Smooth muscle cell (in vitro differentiated cells): Measurements from ENCODE around the gene UFL1. TPM values are rescaled to one million over a fixed set of nuclear protein-coding genes. Genes with fewer than 3 reads are reported as not detected.

Experiments
- DNase-seq: peaks from one replicate; lab custom pipeline; 2025; ENCODE audit not compliant: unreplicated experiment; lab: John Stamatoyannopoulos, UW
- H2AFZ ChIP-seq: fragments of 200-600 bp; sonication (generic); 2 replicates; pipeline ENCODE4 v1.6.0; 2016; ENCODE audit warnings: antibody characterized with exemption, low read depth, mild to moderate bottlenecking
- H3F3A ChIP-seq: fragments of 200-600 bp; sonication (generic); 2 replicates; pipeline ENCODE4 v1.6.0; 2017; ENCODE audit warnings: antibody characterized with exemption, low read depth
- H3K27ac ChIP-seq: fragments of 200-600 bp; sonication (generic); 2 replicates; pipeline ENCODE4 v1.5.1; 2016; ENCODE audit warnings: low read depth, mild to moderate bottlenecking
- H3K27me3 ChIP-seq: fragments of 200-600 bp; sonication (generic); 2 replicates; pipeline ENCODE4 v1.6.1; 2016; ENCODE audit warnings: low read depth, mild to moderate bottlenecking
- H3K36me3 ChIP-seq: fragments of 200-600 bp; sonication (generic); 2 replicates; pipeline ENCODE4 v1.5.1; 2016; ENCODE audit warnings: low read depth
- H3K4me1 ChIP-seq: fragments of 200-600 bp; sonication (generic); 2 replicates; pipeline ENCODE4 v1.5.1; 2016; ENCODE audit warnings: low read depth
- H3K4me2 ChIP-seq: fragments of 200-600 bp; sonication (generic); 2 replicates; pipeline ENCODE4 v1.6.0; 2016; ENCODE audit warnings: mild to moderate bottlenecking
- H3K4me3 ChIP-seq: fragments of 200-600 bp; sonication (generic); 2 replicates; pipeline ENCODE4 v1.5.1; 2016; ENCODE audit warnings: mild to moderate bottlenecking
- H3K79me2 ChIP-seq: fragments of 200-600 bp; sonication (generic); 2 replicates; pipeline ENCODE4 v1.6.0; 2016; ENCODE audit warnings: low read depth, mild to moderate bottlenecking
- H3K9ac ChIP-seq: fragments of 200-600 bp; sonication (generic); 2 replicates; pipeline ENCODE4 v1.6.0; 2016; ENCODE audit warnings: low read depth
- H3K9me3 ChIP-seq: fragments of 200-600 bp; sonication (generic); replicated peaks from 2 replicates; pipeline ENCODE4 v1.5.1; 2016; ENCODE audit warnings: low read depth
- H4K20me1 ChIP-seq: fragments of 200-600 bp; sonication (generic); 2 replicates; pipeline ENCODE4 v1.6.0; 2016; ENCODE audit warnings: low read depth
- WGBS: methylation state at CpG from one replicate; pipeline ENCODE4 v1.1.7; 2016; ENCODE audit warnings: low lambda C conversion rate; 5-methylcytosine and 5-hydroxymethylcytosine counted together
- polyA plus RNA-seq: library from polyadenylated mRNA; unstranded; fragments of >200 nt; fragmentation: Nextera tagmentation; extraction: Ambion mirVana; gene quantifications from 2 replicates; pipeline ENCODE4 v1.2.1, GENCODE V29; 2016
- total RNA-seq: library from RNA; depleted of rRNA; stranded (reverse); fragments of >200 nt; gene quantifications from 2 replicates; pipeline ENCODE4 v1.2.3, GENCODE V29; 2014
- TF ChIP-seq, protein P1 (sequence below): fragments of 200-600 bp; sonication (generic); IDR thresholded peaks from 2 replicates; pipeline ENCODE4 v1.5.1; 2017; ENCODE audit warnings: borderline replicate concordance, mild to moderate bottlenecking, antibody characterized with exemption; ENCODE audit not compliant: insufficient read depth, poor library complexity, severe bottlenecking

Gene UFL1
- total and polyA plus RNA-seq, 2 experiments from 2014 or later, result 19.2 to 41.2 TPM

DNA sequence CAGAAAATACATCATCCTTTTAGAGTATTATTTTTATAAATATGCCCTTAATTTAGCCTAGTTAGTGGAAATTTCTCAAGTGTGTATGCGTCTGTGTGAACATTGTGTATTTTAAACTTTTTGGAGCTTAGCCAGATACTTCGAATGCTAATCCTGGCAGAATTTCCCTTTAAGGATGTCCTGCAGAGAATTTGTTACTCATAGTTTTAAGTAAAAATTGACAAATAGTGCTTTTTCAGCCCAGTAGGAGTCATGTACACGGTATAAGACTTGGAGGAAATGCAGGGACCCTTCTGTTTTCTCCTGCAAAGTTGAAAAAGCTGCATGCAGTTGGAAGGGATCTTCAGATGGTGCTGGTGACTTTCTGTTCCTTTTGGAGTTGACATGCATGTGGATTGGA, 41.3 kb downstream of the UFL1 start, which contains the start of gene FHL5:
FHL5 (plus strand) TSS at position 243 of the 400 bp plus-strand sequence. CDS start 40,486 bp downstream, outside the sequence.
- TF ChIP-seq, protein P1, sequence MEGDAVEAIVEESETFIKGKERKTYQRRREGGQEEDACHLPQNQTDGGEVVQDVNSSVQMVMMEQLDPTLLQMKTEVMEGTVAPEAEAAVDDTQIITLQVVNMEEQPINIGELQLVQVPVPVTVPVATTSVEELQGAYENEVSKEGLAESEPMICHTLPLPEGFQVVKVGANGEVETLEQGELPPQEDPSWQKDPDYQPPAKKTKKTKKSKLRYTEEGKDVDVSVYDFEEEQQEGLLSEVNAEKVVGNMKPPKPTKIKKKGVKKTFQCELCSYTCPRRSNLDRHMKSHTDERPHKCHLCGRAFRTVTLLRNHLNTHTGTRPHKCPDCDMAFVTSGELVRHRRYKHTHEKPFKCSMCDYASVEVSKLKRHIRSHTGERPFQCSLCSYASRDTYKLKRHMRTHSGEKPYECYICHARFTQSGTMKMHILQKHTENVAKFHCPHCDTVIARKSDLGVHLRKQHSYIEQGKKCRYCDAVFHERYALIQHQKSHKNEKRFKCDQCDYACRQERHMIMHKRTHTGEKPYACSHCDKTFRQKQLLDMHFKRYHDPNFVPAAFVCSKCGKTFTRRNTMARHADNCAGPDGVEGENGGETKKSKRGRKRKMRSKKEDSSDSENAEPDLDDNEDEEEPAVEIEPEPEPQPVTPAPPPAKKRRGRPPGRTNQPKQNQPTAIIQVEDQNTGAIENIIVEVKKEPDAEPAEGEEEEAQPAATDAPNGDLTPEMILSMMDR, result no peak
- Histone ChIP-seq H3K36me3 (no peaks in the 10 kb centered on the region), H2AFZ (peak within 1 kb of the TSS; percentile 28), H3K9ac (no peak within 1 kb of the TSS), H3K4me1 (no peaks in the 10 kb centered on the region), H3K27me3 (no peaks in the 10 kb centered on the region), H3K27ac (no peak within 1 kb of the TSS), H4K20me1 (no peaks in the 10 kb centered on the region), H3K79me2 (no peaks in the 10 kb centered on the region), H3K4me2 (peak within 1 kb of the TSS; percentile 7), H3K4me3 (no peak within 1 kb of the TSS), H3K9me3 (no peaks in the 10 kb centered on the region), H3F3A (no peaks in the 10 kb centered on the region)
- DNase-seq, result no peak
- WGBS, result 50% methylated on average over 3 of the region's 3 CpGs

DNA sequence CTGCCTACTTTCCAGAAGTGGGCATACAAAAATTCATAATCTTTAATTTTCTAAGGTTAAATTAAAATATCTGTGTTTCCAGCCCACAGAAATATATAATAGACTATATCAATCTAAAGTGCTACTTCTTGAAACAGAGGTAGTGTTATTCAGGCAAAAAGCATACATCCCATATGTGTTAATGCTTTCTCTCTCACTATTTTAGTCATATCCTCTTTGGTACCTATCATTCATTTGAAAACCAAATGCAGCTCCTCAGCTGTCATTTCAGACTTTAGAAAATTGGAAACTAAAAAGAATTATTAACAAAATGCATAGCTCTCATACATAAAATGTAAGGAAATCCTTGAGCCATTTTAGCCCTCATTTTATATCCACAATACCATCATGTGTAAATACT, 42.2 kb downstream of the UFL1 start:
- H3K27me3 ChIP-seq, result no peaks in the 10 kb centered on the region
- no peaks in the 10 kb centered on the region for H3K4me1 ChIP-seq
- no peak overlapping the region for H3K4me3 ChIP-seq
- no peaks in the 10 kb centered on the region for H3K36me3 ChIP-seq
- TF ChIP-seq, protein P1, result no peak
- no peak overlapping the region for H3K9ac ChIP-seq
- H3K27ac ChIP-seq, result no peak overlapping the region
- no peak for DNase-seq
- H4K20me1 ChIP-seq, result no peaks in the 10 kb centered on the region
- no peaks in the 10 kb centered on the region for H3F3A ChIP-seq
- H3K4me2 ChIP-seq, result no peak overlapping the region
- no peaks in the 10 kb centered on the region for H3K9me3 ChIP-seq
- no peaks in the 10 kb centered on the region for H3K79me2 ChIP-seq
- H2AFZ ChIP-seq, result no peak overlapping the region

DNA sequence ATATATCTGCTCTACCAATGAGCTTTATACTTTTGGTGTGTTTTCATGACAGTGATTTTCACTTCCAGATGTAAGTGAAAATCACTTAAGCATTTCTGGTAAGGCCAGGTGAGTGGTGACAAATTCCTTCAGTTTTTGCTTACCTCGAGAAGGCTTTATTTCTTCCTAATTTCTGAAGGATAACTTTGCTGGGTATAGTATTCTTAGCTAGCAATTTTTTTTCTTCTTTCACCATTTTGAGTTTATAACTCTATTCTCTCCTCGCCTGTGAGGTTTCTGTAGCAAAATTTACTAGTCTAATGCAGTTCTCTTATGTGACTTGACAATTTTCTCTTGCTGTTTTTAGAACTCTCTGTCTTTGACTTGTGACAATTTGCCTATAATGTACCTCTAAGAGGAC, 48.4 kb downstream of the UFL1 start:
- H3K79me2 ChIP-seq, result no peaks in the 10 kb centered on the region
- no peaks in the 10 kb centered on the region for H3F3A ChIP-seq
- no peak overlapping the region for H2AFZ ChIP-seq
- no peaks in the 10 kb centered on the region for H3K4me1 ChIP-seq
- no peaks in the 10 kb centered on the region for H3K27me3 ChIP-seq
- TF ChIP-seq, protein P1, result no peak
- H4K20me1 ChIP-seq, result no peaks in the 10 kb centered on the region
- DNase-seq, result no peak
- H3K27ac ChIP-seq, result no peak overlapping the region
- no peak overlapping the region for H3K4me3 ChIP-seq
- no peak overlapping the region for H3K9ac ChIP-seq
- peaks cover 6% of the 10 kb centered on the region for H3K9me3 ChIP-seq
- WGBS, result 89% methylated on average over 2 of the region's 2 CpGs
- H3K36me3 ChIP-seq, result no peaks in the 10 kb centered on the region
- no peak overlapping the region for H3K4me2 ChIP-seq

DNA sequence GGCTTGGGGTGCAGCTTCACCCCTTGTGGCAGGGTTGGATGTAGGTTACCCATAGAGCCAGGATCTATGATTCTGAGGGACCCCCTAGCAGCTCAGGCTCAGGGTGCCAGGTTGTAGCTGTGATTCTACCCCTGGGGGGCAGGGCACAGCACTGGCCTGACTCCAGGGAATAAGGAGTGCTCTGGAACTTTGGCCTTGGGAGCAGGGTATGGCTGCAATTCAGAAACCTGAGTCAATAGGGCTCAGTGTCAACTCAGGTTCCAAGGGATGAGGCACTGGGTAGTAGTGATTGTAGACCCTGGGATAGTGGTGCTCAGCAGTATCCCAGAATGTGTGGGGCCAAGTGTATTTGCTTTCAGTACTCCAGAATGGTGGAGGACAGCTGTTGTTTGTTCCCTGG, 49.9 kb downstream of the UFL1 start:
- H3K4me3 ChIP-seq, result no peak overlapping the region
- peaks cover 6% of the 10 kb centered on the region for H3K9me3 ChIP-seq
- no peaks in the 10 kb centered on the region for H3K79me2 ChIP-seq
- H3K9ac ChIP-seq, result no peak overlapping the region
- no peaks in the 10 kb centered on the region for H3K36me3 ChIP-seq
- no peaks in the 10 kb centered on the region for H3K4me1 ChIP-seq
- no peak for DNase-seq
- no peak overlapping the region for H2AFZ ChIP-seq
- H3K4me2 ChIP-seq, result no peak overlapping the region
- H4K20me1 ChIP-seq, result no peaks in the 10 kb centered on the region
- no peaks in the 10 kb centered on the region for H3K27me3 ChIP-seq
- no peak overlapping the region for H3K27ac ChIP-seq
- no peaks in the 10 kb centered on the region for H3F3A ChIP-seq
- TF ChIP-seq, protein P1, result no peak
